ENCODE results near the gene PGPEP1.

PGPEP1 gene

DNA sequence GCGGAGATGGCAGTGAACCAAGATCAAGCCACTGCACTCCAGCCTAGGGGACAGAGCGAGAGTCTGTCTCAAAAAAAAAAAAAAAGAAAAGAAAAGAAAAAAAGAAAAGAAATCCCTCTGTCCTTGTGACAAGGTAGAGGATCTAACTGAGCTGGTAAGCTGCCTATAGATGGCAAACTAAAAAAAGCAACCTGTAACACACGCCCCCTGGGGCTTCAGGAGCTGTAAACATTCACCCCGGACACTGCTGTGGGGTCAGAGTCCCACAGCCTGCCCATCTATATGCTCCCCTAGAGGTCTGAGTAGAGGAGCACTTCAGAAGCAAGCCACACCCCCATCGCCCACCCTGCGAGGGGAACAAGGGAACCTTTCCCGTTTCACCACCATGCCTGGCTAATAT is 4.3 kb upstream of the PGPEP1 start:
- Histone ChIP-seq H3K79me2 (ENCODE audit: insufficient read depth, low read length) (no peaks in the 10 kb centered on the region), H3K4me1 (ENCODE audit: insufficient read depth, low read length, severe bottlenecking) (peaks cover 8% of the 10 kb centered on the region), H3K9me2 (ENCODE audit: low read depth, low read length) (no peaks in the 10 kb centered on the region), H3K27me3 (ENCODE audit: insufficient read depth, low read length) (peaks cover 16% of the 10 kb centered on the region), H3K36me3 (ENCODE audit: insufficient read depth, low read length) (no peaks in the 10 kb centered on the region), H3F3A (ENCODE audit: insufficient read depth, low read length) (no peaks in the 10 kb centered on the region), H2AFZ (ENCODE audit: low read length) (no peak overlapping the region), H3K9ac (ENCODE audit: low read length) (no peak overlapping the region), H4K20me1 (ENCODE audit: insufficient read depth, low read length) (no peaks in the 10 kb centered on the region), H3K4me2 (ENCODE audit: low read length) (no peak overlapping the region), H3K27ac (ENCODE audit: low read depth, low read length, poor library complexity, severe bottlenecking) (no peak overlapping the region), H3K9me3 (ENCODE audit: low read length) (no peaks in the 10 kb centered on the region), H3K4me3 (ENCODE audit: low read depth, low read length, poor library complexity, severe bottlenecking) (no peak overlapping the region)
- TF ChIP-seq, protein P1, sequence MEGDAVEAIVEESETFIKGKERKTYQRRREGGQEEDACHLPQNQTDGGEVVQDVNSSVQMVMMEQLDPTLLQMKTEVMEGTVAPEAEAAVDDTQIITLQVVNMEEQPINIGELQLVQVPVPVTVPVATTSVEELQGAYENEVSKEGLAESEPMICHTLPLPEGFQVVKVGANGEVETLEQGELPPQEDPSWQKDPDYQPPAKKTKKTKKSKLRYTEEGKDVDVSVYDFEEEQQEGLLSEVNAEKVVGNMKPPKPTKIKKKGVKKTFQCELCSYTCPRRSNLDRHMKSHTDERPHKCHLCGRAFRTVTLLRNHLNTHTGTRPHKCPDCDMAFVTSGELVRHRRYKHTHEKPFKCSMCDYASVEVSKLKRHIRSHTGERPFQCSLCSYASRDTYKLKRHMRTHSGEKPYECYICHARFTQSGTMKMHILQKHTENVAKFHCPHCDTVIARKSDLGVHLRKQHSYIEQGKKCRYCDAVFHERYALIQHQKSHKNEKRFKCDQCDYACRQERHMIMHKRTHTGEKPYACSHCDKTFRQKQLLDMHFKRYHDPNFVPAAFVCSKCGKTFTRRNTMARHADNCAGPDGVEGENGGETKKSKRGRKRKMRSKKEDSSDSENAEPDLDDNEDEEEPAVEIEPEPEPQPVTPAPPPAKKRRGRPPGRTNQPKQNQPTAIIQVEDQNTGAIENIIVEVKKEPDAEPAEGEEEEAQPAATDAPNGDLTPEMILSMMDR (IDR thresholded peaks at IDR 0.05; ENCODE audit: low read length): no peak
- TF ChIP-seq EZH2 (IDR thresholded peaks at IDR 0.05; ENCODE audit: borderline replicate concordance, low read length): no peak

DNA sequence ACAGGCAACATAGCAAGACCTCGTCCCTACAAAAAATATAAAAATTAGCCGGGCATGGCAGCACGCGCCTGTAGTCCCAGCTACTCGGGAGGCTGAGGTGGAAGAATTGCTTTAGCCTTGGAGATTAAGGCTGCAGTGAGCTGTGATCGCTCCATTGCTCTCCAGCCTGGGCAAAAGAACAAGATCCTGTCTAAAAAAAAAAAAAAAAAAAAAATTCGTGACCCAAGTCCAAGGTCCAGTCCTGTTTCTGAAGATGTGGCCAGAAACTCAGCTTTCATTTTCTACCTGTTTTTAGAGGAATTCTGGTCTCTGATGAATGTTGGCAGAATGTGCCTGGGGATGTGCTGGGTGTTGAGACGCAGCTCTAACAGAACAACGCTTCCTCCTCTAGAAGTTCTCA is 1.9 kb upstream of the PGPEP1 start:
- Histone ChIP-seq H3K4me3 (ENCODE audit: low read depth, low read length, poor library complexity, severe bottlenecking) (no peak overlapping the region), H3K9me2 (ENCODE audit: low read depth, low read length) (no peaks in the 10 kb centered on the region), H3K27ac (ENCODE audit: low read depth, low read length, poor library complexity, severe bottlenecking) (no peak overlapping the region), H3K9ac (ENCODE audit: low read length) (no peak overlapping the region), H4K20me1 (ENCODE audit: insufficient read depth, low read length) (no peaks in the 10 kb centered on the region), H3K4me2 (ENCODE audit: low read length) (no peak overlapping the region), H3K4me1 (ENCODE audit: insufficient read depth, low read length, severe bottlenecking) (peaks cover 15% of the 10 kb centered on the region), H3K27me3 (ENCODE audit: insufficient read depth, low read length) (peaks cover 9% of the 10 kb centered on the region), H3F3A (ENCODE audit: insufficient read depth, low read length) (no peaks in the 10 kb centered on the region), H3K79me2 (ENCODE audit: insufficient read depth, low read length) (no peaks in the 10 kb centered on the region), H2AFZ (ENCODE audit: low read length) (no peak overlapping the region), H3K36me3 (ENCODE audit: insufficient read depth, low read length) (peaks cover 4% of the 10 kb centered on the region; the same call in 1 of the 2 replicates), H3K9me3 (ENCODE audit: low read length) (no peaks in the 10 kb centered on the region)
- TF ChIP-seq EZH2 (IDR thresholded peaks at IDR 0.05; ENCODE audit: borderline replicate concordance, low read length): no peak
- TF ChIP-seq, protein P1 (IDR thresholded peaks at IDR 0.05; ENCODE audit: low read length): no peak

DNA sequence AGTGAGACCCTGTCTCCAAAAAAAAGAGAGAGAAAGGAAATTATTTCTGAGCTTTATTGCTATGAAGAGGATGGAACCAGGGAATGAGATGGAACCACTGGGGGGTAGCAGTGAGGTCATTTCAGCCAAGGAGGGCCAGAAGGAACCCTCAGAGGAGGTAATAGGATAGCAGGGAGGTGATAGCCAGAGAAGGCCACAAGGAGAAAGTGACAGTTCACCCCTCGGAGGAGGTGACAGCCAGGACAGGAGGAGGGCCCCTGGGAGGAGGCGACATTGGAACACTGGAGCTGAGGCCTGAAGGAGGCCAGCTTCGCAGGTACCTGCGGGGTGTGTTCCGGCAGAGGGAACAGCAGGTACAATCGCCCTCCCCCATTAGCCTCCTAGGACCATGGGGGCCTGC is 675 bp upstream of the PGPEP1 start:
- no peak overlapping the region for H3K27ac ChIP-seq (ENCODE audit: low read depth, low read length, poor library complexity, severe bottlenecking)
- no peaks in the 10 kb centered on the region for H3F3A ChIP-seq (ENCODE audit: insufficient read depth, low read length)
- no peaks in the 10 kb centered on the region for H3K9me2 ChIP-seq (ENCODE audit: low read depth, low read length)
- TF ChIP-seq, protein P1 (IDR thresholded peaks at IDR 0.05; ENCODE audit: low read length): peak; percentile 20; the same call in 1 of the 2 replicates
- TF ChIP-seq EZH2 (IDR thresholded peaks at IDR 0.05; ENCODE audit: borderline replicate concordance, low read length): no peak
- H3K4me1 ChIP-seq (ENCODE audit: insufficient read depth, low read length, severe bottlenecking): peaks cover 15% of the 10 kb centered on the region
- peak overlapping the region; percentile 95 for H3K4me3 ChIP-seq (ENCODE audit: low read depth, low read length, poor library complexity, severe bottlenecking)
- no peak overlapping the region for H2AFZ ChIP-seq (ENCODE audit: low read length)
- peaks cover 4% of the 10 kb centered on the region; the same call in 1 of the 2 replicates for H3K36me3 ChIP-seq (ENCODE audit: insufficient read depth, low read length)
- H3K9ac ChIP-seq (ENCODE audit: low read length): peak overlapping the region; percentile 79
- no peaks in the 10 kb centered on the region for H3K9me3 ChIP-seq (ENCODE audit: low read length)
- peak overlapping the region; percentile 98 for H3K4me2 ChIP-seq (ENCODE audit: low read length)
- no peaks in the 10 kb centered on the region for H3K79me2 ChIP-seq (ENCODE audit: insufficient read depth, low read length)
- peaks cover 6% of the 10 kb centered on the region for H3K27me3 ChIP-seq (ENCODE audit: insufficient read depth, low read length)
- H4K20me1 ChIP-seq (ENCODE audit: insufficient read depth, low read length): no peaks in the 10 kb centered on the region

Measured in OCI-LY1 (cell line).